ENCODE results near the gene ATP1A1. TPM values are rescaled to one million over a fixed set of nuclear protein-coding genes. Genes with fewer than 3 reads are reported as not detected.

The ATP1A1 gene
- total RNA-seq, 4 donors from 2014 or later: 770 to 1,450 (median 1,316) TPM

GRCh38 chr1:116334868-116335635 is 38.0 kb upstream of the ATP1A1 start:
- no peak overlapping the region for H3K4me3 ChIP-seq (replicated peaks in 1 of 3)
- no peaks in the 10 kb centered on the region for H3K36me3 ChIP-seq
- no peak for DNase-seq
- no peaks in the 10 kb centered on the region for H3K27me3 ChIP-seq
- 75 to 77% methylated on average over 9 of the region's 9 CpGs for WGBS, 2 donors
- TF ChIP-seq POLR2A (IDR thresholded peaks at IDR 0.05): no peak
- TF ChIP-seq, protein P1, sequence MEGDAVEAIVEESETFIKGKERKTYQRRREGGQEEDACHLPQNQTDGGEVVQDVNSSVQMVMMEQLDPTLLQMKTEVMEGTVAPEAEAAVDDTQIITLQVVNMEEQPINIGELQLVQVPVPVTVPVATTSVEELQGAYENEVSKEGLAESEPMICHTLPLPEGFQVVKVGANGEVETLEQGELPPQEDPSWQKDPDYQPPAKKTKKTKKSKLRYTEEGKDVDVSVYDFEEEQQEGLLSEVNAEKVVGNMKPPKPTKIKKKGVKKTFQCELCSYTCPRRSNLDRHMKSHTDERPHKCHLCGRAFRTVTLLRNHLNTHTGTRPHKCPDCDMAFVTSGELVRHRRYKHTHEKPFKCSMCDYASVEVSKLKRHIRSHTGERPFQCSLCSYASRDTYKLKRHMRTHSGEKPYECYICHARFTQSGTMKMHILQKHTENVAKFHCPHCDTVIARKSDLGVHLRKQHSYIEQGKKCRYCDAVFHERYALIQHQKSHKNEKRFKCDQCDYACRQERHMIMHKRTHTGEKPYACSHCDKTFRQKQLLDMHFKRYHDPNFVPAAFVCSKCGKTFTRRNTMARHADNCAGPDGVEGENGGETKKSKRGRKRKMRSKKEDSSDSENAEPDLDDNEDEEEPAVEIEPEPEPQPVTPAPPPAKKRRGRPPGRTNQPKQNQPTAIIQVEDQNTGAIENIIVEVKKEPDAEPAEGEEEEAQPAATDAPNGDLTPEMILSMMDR (IDR thresholded peaks at IDR 0.05): no peak
- H3K27ac ChIP-seq: no peak overlapping the region
- peaks cover 34 to 44% of the 10 kb centered on the region in 2 donors for H3K4me1 ChIP-seq
- no peaks in the 10 kb centered on the region for H3K9me3 ChIP-seq
- intact Hi-C loops (cut with DNase I): no loop called here

DNA sequence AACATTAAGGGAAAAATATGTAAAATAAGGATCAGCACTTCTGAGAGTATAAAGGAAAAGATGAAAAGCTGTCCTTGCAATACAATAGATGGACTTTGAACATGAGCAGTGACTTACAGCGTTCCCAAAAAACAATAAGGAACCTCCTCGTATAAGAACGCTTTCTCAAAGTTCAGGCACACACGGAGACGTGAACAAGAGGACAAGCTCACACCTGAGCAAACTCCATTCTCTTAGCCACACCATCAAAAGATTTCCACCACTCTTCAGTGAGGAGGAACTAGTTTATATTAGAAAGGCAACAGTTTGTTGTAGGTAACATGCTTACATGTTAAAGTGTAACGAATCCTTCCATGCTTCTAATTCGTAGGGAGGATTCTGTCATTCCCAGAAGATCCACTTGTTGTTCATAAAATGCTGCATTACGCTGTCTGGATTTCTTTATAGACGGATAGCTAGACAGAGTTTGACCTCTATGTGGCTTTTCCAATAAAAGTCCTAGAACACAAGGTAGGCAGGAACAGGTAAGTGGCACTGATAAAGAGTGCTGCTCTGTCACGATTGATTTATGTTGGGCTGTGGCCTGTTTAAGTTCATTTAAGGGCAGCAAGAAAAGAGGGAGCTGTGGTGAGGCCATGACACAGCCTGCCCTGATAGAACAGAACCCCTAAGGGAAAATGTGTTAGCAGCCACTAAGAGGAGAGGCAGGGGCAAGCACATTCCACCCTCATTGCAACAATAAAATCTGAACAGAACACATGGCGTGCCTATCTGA is 37.0 kb upstream of the ATP1A1 start:
- 93 to 94% methylated on average over 11 of the region's 11 CpGs for WGBS, 2 donors
- H3K27ac ChIP-seq: no peak overlapping the region
- H3K27me3 ChIP-seq: no peaks in the 10 kb centered on the region
- no peak overlapping the region for H3K4me3 ChIP-seq (replicated peaks in 1 of 3)
- peaks cover 27 to 38% of the 10 kb centered on the region in 2 donors for H3K4me1 ChIP-seq
- DNase-seq: no peak
- H3K9me3 ChIP-seq: no peaks in the 10 kb centered on the region
- no peaks in the 10 kb centered on the region for H3K36me3 ChIP-seq
- intact Hi-C loops (cut with DNase I): no loop called here
- TF ChIP-seq POLR2A (IDR thresholded peaks at IDR 0.05): no peak
- TF ChIP-seq, protein P1 (IDR thresholded peaks at IDR 0.05): no peak

- Histone ChIP-seq H3K4me3 (replicated peaks in 1 of 3) (no peak overlapping the region), H3K36me3 (no peaks in the 10 kb centered on the region), H3K4me1 (peaks cover 13 to 26% of the 10 kb centered on the region in 2 donors), H3K9me3 (no peaks in the 10 kb centered on the region), H3K27me3 (no peaks in the 10 kb centered on the region), H3K27ac (no peak overlapping the region)
- intact Hi-C loops (cut with DNase I): no loop called here
- TF ChIP-seq, protein P1 (IDR thresholded peaks at IDR 0.05): no peak
- WGBS, 2 donors: 95 to 96% methylated on average over 7 of the region's 7 CpGs
- no peak for DNase-seq
These were observed 35.6 kb upstream of the ATP1A1 start for GRCh38 chr1:116337398-116337797.

DNA sequence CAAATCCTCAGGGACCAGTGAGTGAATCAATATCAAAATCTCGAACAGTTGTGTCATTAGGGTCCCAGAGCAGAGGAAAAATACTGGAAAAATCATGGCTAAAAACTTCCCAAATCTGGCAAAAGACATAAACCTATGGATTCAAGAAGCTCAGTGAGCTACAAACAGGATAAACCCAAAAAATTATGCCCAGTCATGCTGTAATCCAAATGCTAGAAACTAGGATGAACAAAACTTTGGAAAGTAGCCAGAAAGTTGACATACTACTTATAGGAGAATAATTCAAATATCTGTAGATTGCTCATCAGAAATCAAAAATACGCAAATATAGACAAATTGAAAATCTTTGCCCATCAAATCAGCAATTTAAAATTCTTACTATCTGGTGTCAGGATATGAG is 34.6 kb upstream of the ATP1A1 start:
- Histone ChIP-seq H3K4me3 (replicated peaks in 1 of 3) (no peak overlapping the region), H3K9me3 (no peaks in the 10 kb centered on the region), H3K27me3 (no peaks in the 10 kb centered on the region), H3K36me3 (no peaks in the 10 kb centered on the region), H3K27ac (no peak overlapping the region), H3K4me1 (peaks cover 12 to 16% of the 10 kb centered on the region in 2 donors)
- DNase-seq: no peak
- TF ChIP-seq, protein P1 (IDR thresholded peaks at IDR 0.05): no peak
- TF ChIP-seq POLR2A (IDR thresholded peaks at IDR 0.05): no peak
- intact Hi-C loops (cut with DNase I): no loop called here
- WGBS, 2 donors: 88 to 90% methylated on average over 2 of the region's 2 CpGs
